ENCODE measurements around the gene RPTOR.

Gene RPTOR

GRCh38 chr17:80565343-80566053 lies 20.9 kb downstream of the RPTOR start:
- no peak overlapping the region for H3K4me3 ChIP-seq (replicated peaks in 1 of 2; ENCODE audit: low read depth in 2 of 2, low read length in 2 of 2)
- TF ChIP-seq CTCF (IDR thresholded peaks at IDR 0.05; ENCODE audit: low read depth, low read length): no peak
- no peak for DNase-seq (ENCODE audit: low read depth in 2 of 2)

GRCh38 chr17:80566054-80566400 lies 21.4 kb downstream of the RPTOR start:
- no peak overlapping the region for H3K4me3 ChIP-seq (replicated peaks in 1 of 2; ENCODE audit: low read depth in 2 of 2, low read length in 2 of 2)
- no peak for TF ChIP-seq CTCF (IDR thresholded peaks at IDR 0.05; ENCODE audit: low read depth, low read length)
- no peak for DNase-seq (ENCODE audit: low read depth in 2 of 2)

GRCh38 chr17:80568246-80568645 lies 23.6 kb downstream of the RPTOR start:
- DNase-seq (ENCODE audit: low read depth in 2 of 2): no peak
- no peak overlapping the region for H3K4me3 ChIP-seq (replicated peaks in 1 of 2; ENCODE audit: low read depth in 2 of 2, low read length in 2 of 2)
- TF ChIP-seq CTCF (IDR thresholded peaks at IDR 0.05; ENCODE audit: low read depth, low read length): no peak

GRCh38 chr17:80569924-80570323 lies 25.3 kb downstream of the RPTOR start:
- no peak for DNase-seq (ENCODE audit: low read depth in 2 of 2)
- no peak overlapping the region for H3K4me3 ChIP-seq (replicated peaks in 1 of 2; ENCODE audit: low read depth in 2 of 2, low read length in 2 of 2)
- TF ChIP-seq CTCF (IDR thresholded peaks at IDR 0.05; ENCODE audit: low read depth, low read length): no peak

GRCh38 chr17:80573701-80574100 lies 29.1 kb downstream of the RPTOR start:
- no peak for DNase-seq (ENCODE audit: low read depth in 2 of 2)
- H3K4me3 ChIP-seq (replicated peaks in 1 of 2; ENCODE audit: low read depth in 2 of 2, low read length in 2 of 2): no peak overlapping the region
- no peak for TF ChIP-seq CTCF (IDR thresholded peaks at IDR 0.05; ENCODE audit: low read depth, low read length)

GRCh38 chr17:80574496-80574895 lies 29.9 kb downstream of the RPTOR start:
- DNase-seq (ENCODE audit: low read depth in 2 of 2): no peak
- TF ChIP-seq CTCF (IDR thresholded peaks at IDR 0.05; ENCODE audit: low read depth, low read length): no peak
- no peak overlapping the region for H3K4me3 ChIP-seq (replicated peaks in 1 of 2; ENCODE audit: low read depth in 2 of 2, low read length in 2 of 2)

Data from cardiac fibroblast (primary cell).